Mammary epithelial cell (primary cell): Measurements from ENCODE around the gene LDLRAP1.

ENCODE experiments used
- CTCF ChIP-seq, 2 donors: IDR thresholded peaks in 1 of 2; conservative IDR thresholded peaks in 1 of 2; 2 replicates each; pipeline ENCODE4 v1.5.1; 2011 to 2012; ENCODE audit warnings: inconsistent platforms in 2 of 2, low read length in 2 of 2, mild to moderate bottlenecking in 2 of 2, control low read depth in 1 of 2, low read depth in 1 of 2; ENCODE audit not compliant: insufficient read depth in 1 of 2; ENCODE audit errors: extremely low read depth in 1 of 2
- EZH2 ChIP-seq: IDR thresholded peaks from 2 replicates; pipeline ENCODE4 v1.6.1; 2012; ENCODE audit warnings: low read length, inconsistent platforms, borderline replicate concordance

- TF ChIP-seq CTCF (conservative IDR thresholded peaks at IDR 0.05 in 1 of 2, IDR thresholded peaks at IDR 0.05 in 1 of 2; ENCODE audit: extremely low read depth in 1 of 2, insufficient read depth in 1 of 2, low read depth in 1 of 2, low read length in 2 of 2) (no peak), EZH2 (no peak)
These were observed 7.3 kb upstream of the LDLRAP1 start for GRCh38 chr1:25536124-25536523.
